Neutrophil (primary cell): ENCODE data around the gene HOXD4.

ENCODE experiments used
- H3K27ac ChIP-seq: fragments of 200-600 bp; sonication (generic); 2 replicates; pipeline ENCODE4 v1.5.1; 2016; ENCODE audit warnings: mild to moderate bottlenecking, moderate library complexity
- H3K27me3 ChIP-seq: fragments of 200-600 bp; sonication (generic); 2 replicates; pipeline ENCODE4 v1.6.0; 2016; ENCODE audit warnings: mild to moderate bottlenecking
- H3K36me3 ChIP-seq: fragments of 200-600 bp; sonication (generic); 2 replicates; pipeline ENCODE4 v1.5.1; 2017
- H3K4me1 ChIP-seq, 2 experiments: fragments of 200-600 bp in 1 of 2; sonication (generic) in 1 of 2; 1 replicate in 1 of 2; 2 replicates in 1 of 2; pipeline versions ENCODE4 v1.5.1 to v1.6.1; 2013 to 2016; ENCODE audit warnings: low read depth in 1 of 2, low read length in 1 of 2, mild to moderate bottlenecking in 1 of 2, moderate library complexity in 1 of 2; ENCODE audit not compliant: control insufficient read depth in 1 of 2, insufficient read depth in 1 of 2
- H3K4me3 ChIP-seq, 2 experiments: fragments of 200-600 bp in 1 of 2; sonication (generic) in 1 of 2; 1 replicate in 1 of 2; 2 replicates in 1 of 2; pipeline ENCODE4 v1.5.1; 2013 to 2016; ENCODE audit warnings: low read depth in 1 of 2, low read length in 1 of 2, mild to moderate bottlenecking in 1 of 2, moderate library complexity in 1 of 2
- H3K9me3 ChIP-seq: fragments of 200-600 bp; sonication (generic); 2 replicates; pipeline ENCODE4 v1.5.1; 2016
- CTCF ChIP-seq: fragments of 200-600 bp; sonication (generic); IDR thresholded peaks from 2 replicates; pipeline ENCODE4 v1.5.1; 2016; ENCODE audit warnings: antibody characterized with exemption

Gene HOXD4

GRCh38 chr2:176127774-176128072 lies 23.6 kb upstream of the HOXD4 start:
- Histone ChIP-seq H3K27ac (no peak overlapping the region), H3K4me3 (no peak overlapping the region), H3K9me3 (no peaks in the 10 kb centered on the region), H3K4me1 (peaks cover 19 to 36% of the 10 kb centered on the region in 2 experiments), H3K36me3 (no peaks in the 10 kb centered on the region), H3K27me3 (peaks cover 100% of the 10 kb centered on the region)
- no peak for TF ChIP-seq CTCF

GRCh38 chr2:176128172-176128981 lies 23.0 kb upstream of the HOXD4 start:
- Histone ChIP-seq H3K27me3 (peaks cover 100% of the 10 kb centered on the region), H3K27ac (no peak overlapping the region), H3K4me1 (peaks cover 19 to 30% of the 10 kb centered on the region in 2 experiments), H3K36me3 (no peaks in the 10 kb centered on the region), H3K4me3 (no peak overlapping the region), H3K9me3 (no peaks in the 10 kb centered on the region)
- no peak for TF ChIP-seq CTCF

DNA sequence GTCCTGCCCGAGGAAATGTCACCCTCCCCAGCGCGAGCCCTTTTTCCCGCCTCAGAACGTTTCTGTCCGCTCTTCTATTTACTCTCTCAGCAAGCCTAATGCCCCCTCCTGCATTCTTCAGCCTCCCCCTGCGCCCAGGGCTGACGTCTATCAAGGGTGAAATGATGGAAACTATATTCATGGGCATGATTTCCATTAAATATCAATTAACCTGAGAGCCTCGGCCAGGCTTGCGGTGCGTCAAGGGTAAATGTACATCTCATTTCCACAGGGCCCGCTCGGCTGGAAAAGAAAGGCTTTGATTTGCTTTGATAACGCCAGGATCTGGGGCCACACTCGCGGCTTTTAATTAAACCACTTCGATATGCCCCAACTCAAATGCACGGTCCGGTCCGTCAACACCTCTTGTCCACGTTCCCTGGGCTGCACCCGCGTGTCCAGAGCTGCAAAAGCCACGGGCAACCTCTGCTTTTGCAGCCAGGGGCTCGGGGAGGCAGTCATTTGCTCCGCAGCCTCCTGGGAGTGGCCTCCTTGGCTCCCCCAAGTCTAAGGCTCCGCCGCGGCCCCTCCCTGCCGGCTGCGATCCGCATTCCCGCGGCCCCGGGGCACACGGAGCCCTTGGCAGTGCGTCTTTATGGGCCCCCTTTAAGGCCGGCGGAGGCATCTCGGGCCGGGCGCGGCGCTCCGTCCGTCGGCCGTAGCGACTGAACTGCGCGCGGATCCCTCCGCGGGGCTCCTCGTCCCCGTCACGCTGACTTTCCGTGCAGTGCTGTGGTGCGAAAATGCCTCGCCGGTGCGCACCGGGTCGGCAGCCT lies 22.2 kb upstream of the HOXD4 start, which contains the start of gene HOXD8:
HOXD8 (plus strand) TSS at position 724 of the 815 bp plus-strand sequence. CDS start 662 bp downstream, outside the sequence.
- no peaks in the 10 kb centered on the region for H3K36me3 ChIP-seq
- H3K9me3 ChIP-seq = no peaks in the 10 kb centered on the region
- H3K27me3 ChIP-seq = peaks cover 100% of the 10 kb centered on the region
- TF ChIP-seq CTCF = no peak
- peak within 1 kb of the TSS; percentile 13 to 49 for H3K4me3 ChIP-seq
- H3K27ac ChIP-seq = no peak within 1 kb of the TSS
- peaks cover 19 to 30% of the 10 kb centered on the region in 2 experiments for H3K4me1 ChIP-seq

GRCh38 chr2:176129813-176130146 lies 21.6 kb upstream of the HOXD4 start:
- no peak for TF ChIP-seq CTCF
- peaks cover 19 to 30% of the 10 kb centered on the region in 2 experiments for H3K4me1 ChIP-seq
- H3K27me3 ChIP-seq = peaks cover 100% of the 10 kb centered on the region
- H3K9me3 ChIP-seq = no peaks in the 10 kb centered on the region
- peak overlapping the region; percentile 13 to 49 for H3K4me3 ChIP-seq
- no peak overlapping the region for H3K27ac ChIP-seq
- H3K36me3 ChIP-seq = no peaks in the 10 kb centered on the region

GRCh38 chr2:176130147-176130956 lies 21.0 kb upstream of the HOXD4 start:
- peaks cover 100% of the 10 kb centered on the region for H3K27me3 ChIP-seq
- no peaks in the 10 kb centered on the region for H3K36me3 ChIP-seq
- H3K9me3 ChIP-seq = no peaks in the 10 kb centered on the region
- TF ChIP-seq CTCF = no peak
- no peak overlapping the region for H3K27ac ChIP-seq
- H3K4me3 ChIP-seq = peak overlapping the region; percentile 13 to 16
- peaks cover 19 to 30% of the 10 kb centered on the region in 2 experiments for H3K4me1 ChIP-seq
